ENCODE data around the gene ARL15. TPM values are rescaled to one million over a fixed set of nuclear protein-coding genes. Genes with fewer than 3 reads are reported as not detected.

Gene ARL15
- total and polyA plus RNA-seq, 9 donors, result 14.9 to 34.0 (median 19.2) TPM

- intact Hi-C loops (cut with DNase I), result no loop called here
- 88 to 94% (median 91%) methylated on average over 2 of the region's 2 CpGs for WGBS, 3 donors
- no peak for TF ChIP-seq POLR2A (IDR thresholded peaks at IDR 0.05)
- TF ChIP-seq EP300 (IDR thresholded peaks at IDR 0.05), result no peak
- no peak for TF ChIP-seq CTCF (IDR thresholded peaks at IDR 0.05)
- DNase-seq, result no peak
- Histone ChIP-seq H3K4me3 (no peak overlapping the region), H3K27me3 (no peaks in the 10 kb centered on the region), H3K4me1 (ENCODE audit: insufficient read depth) (no peaks in the 10 kb centered on the region), H3K36me3 (no peaks in the 10 kb centered on the region), H3K9me3 (no peaks in the 10 kb centered on the region), H3K27ac (no peak overlapping the region)
Measured at GRCh38 chr5:54186912-54187445, 123.4 kb downstream of the ARL15 start.

GRCh38 chr5:54186108-54186507, 124.3 kb downstream of the ARL15 start:
- 76 to 84% (median 80%) methylated on average over 8 of the region's 8 CpGs for WGBS, 3 donors

GRCh38 chr5:54184806-54185205, 125.6 kb downstream of the ARL15 start:
- no peaks in the 10 kb centered on the region for H3K9me3 ChIP-seq
- DNase-seq, result no peak
- H3K27me3 ChIP-seq, result no peaks in the 10 kb centered on the region
- no peaks in the 10 kb centered on the region for H3K4me1 ChIP-seq (ENCODE audit: insufficient read depth)
- 59 to 76% (median 71%) methylated on average over 2 of the region's 2 CpGs for WGBS, 3 donors
- no peak overlapping the region for H3K27ac ChIP-seq
- H3K4me3 ChIP-seq, result no peak overlapping the region
- H3K36me3 ChIP-seq, result no peaks in the 10 kb centered on the region
- no peak for TF ChIP-seq EP300 (IDR thresholded peaks at IDR 0.05)
- TF ChIP-seq POLR2A (IDR thresholded peaks at IDR 0.05), result no peak
- no peak for TF ChIP-seq CTCF (IDR thresholded peaks at IDR 0.05)
- intact Hi-C loops (cut with DNase I), result no loop called here

More at GRCh38 chr5:54186108-54186507, 124.3 kb downstream of the ARL15 start:
- intact Hi-C loops (cut with DNase I), result no loop called here
- no peaks in the 10 kb centered on the region for H3K4me1 ChIP-seq (ENCODE audit: insufficient read depth)
- DNase-seq, result no peak
- H3K4me3 ChIP-seq, result no peak overlapping the region
- no peak overlapping the region for H3K27ac ChIP-seq
- H3K27me3 ChIP-seq, result no peaks in the 10 kb centered on the region
- no peaks in the 10 kb centered on the region for H3K9me3 ChIP-seq
- H3K36me3 ChIP-seq, result no peaks in the 10 kb centered on the region
- TF ChIP-seq EP300 (IDR thresholded peaks at IDR 0.05) (no peak), CTCF (IDR thresholded peaks at IDR 0.05) (no peak), POLR2A (IDR thresholded peaks at IDR 0.05) (no peak)

GRCh38 chr5:54180630-54181031, 129.7 kb downstream of the ARL15 start:
- no peak for DNase-seq
- intact Hi-C loops (cut with DNase I), result no loop called here
- Histone ChIP-seq H3K27me3 (no peaks in the 10 kb centered on the region), H3K4me1 (ENCODE audit: insufficient read depth) (no peaks in the 10 kb centered on the region), H3K27ac (no peak overlapping the region), H3K9me3 (no peaks in the 10 kb centered on the region), H3K36me3 (no peaks in the 10 kb centered on the region), H3K4me3 (no peak overlapping the region)
- 70 to 76% (median 76%) methylated on average over 7 of the region's 7 CpGs for WGBS, 3 donors
- no peak for TF ChIP-seq CTCF (IDR thresholded peaks at IDR 0.05)
